ENCODE data around the gene CUX1.
"Not testable (repeated sequence)": the region's sequence is repeated elsewhere in the genome, so short reads cannot be mapped to it uniquely, and the experiment has no call there.

Gene CUX1

GRCh38 chr7:102182016-102182415 lies 364.6 kb downstream of the CUX1 start:
- H3K9me3 ChIP-seq (ENCODE audit: control insufficient read depth, insufficient read depth, low read depth, low read length): no peaks in the 10 kb centered on the region
- no peaks in the 10 kb centered on the region for H3K4me1 ChIP-seq (ENCODE audit: control insufficient read depth, insufficient read depth, low read length)
- no peak overlapping the region for H3K27ac ChIP-seq (ENCODE audit: extremely low read depth, low read depth, low read length)
- H3K4me3 ChIP-seq (ENCODE audit: low read depth, low read length): no peak overlapping the region
- TF ChIP-seq RBAK (tag by site-specific recombination; IDR thresholded peaks at IDR 0.05): no peak
- TF ChIP-seq ZBTB26 (tag by site-specific recombination; optimal IDR thresholded peaks at IDR 0.05): no peak
- no peak for TF ChIP-seq ZNF510 (tag by site-specific recombination; IDR thresholded peaks at IDR 0.05; ENCODE audit: insufficient replicate concordance)
- no peak for TF ChIP-seq KLF10 (tag by site-specific recombination; IDR thresholded peaks at IDR 0.05)
- TF ChIP-seq ZNF302 (tag by site-specific recombination; IDR thresholded peaks at IDR 0.05; ENCODE audit: low read depth): no peak
- no peak for TF ChIP-seq ZNF501 (tag by site-specific recombination; IDR thresholded peaks at IDR 0.05)
- TF ChIP-seq KLF1 (tag by site-specific recombination; IDR thresholded peaks at IDR 0.05): no peak
- TF ChIP-seq CTCF (tag by site-specific recombination; IDR thresholded peaks at IDR 0.05): no peak
- TF ChIP-seq ZNF37A (tag by site-specific recombination; IDR thresholded peaks at IDR 0.05): no peak
- no peak for TF ChIP-seq ZNF184 (tag by site-specific recombination; IDR thresholded peaks at IDR 0.05)
- no peak for TF ChIP-seq HOXC10 (CRISPR knock-in tag; IDR thresholded peaks at IDR 0.05)
- TF ChIP-seq ZNF248 (tag by site-specific recombination; IDR thresholded peaks at IDR 0.05): no peak
- TF ChIP-seq ZNF837 (tag by site-specific recombination; IDR thresholded peaks at IDR 0.05): no peak
- TF ChIP-seq ZNF639 (tag by site-specific recombination; IDR thresholded peaks at IDR 0.05): no peak
- TF ChIP-seq ZBTB10 (tag by site-specific recombination; IDR thresholded peaks at IDR 0.05): no peak
- no peak for TF ChIP-seq ZBTB6 (tag by site-specific recombination; IDR thresholded peaks at IDR 0.05)
- TF ChIP-seq ZFP41 (tag by site-specific recombination; IDR thresholded peaks at IDR 0.05; ENCODE audit: borderline replicate concordance): no peak
- no peak for TF ChIP-seq SP7 (tag by site-specific recombination; IDR thresholded peaks at IDR 0.05)
- CTCF ChIA-PET: no interaction called here
- peaks cover 5 to 25% of the 10 kb centered on the region in 2 experiments for H3K36me3 ChIP-seq (ENCODE audit: control insufficient read depth in 2 of 2, insufficient read depth in 1 of 2, low read length in 2 of 2)
- POLR2A ChIA-PET: no interaction called here

- CTCF ChIA-PET; H3K4me1 ChIP-seq (ENCODE audit: control insufficient read depth, insufficient read depth, low read length); POLR2A ChIA-PET; H3K27ac ChIP-seq (ENCODE audit: extremely low read depth, low read depth, low read length); H3K9me3 ChIP-seq (ENCODE audit: control insufficient read depth, insufficient read depth, low read depth, low read length); H3K4me3 ChIP-seq (ENCODE audit: low read depth, low read length): not testable (repeated sequence)
- TF ChIP-seq ZNF121 (tag by site-specific recombination; IDR thresholded peaks at IDR 0.05): peak; percentile 92
- H3K36me3 ChIP-seq (ENCODE audit: control insufficient read depth in 2 of 2, insufficient read depth in 1 of 2, low read length in 2 of 2): peaks cover 5 to 17% of the 10 kb centered on the region in 2 experiments
These were observed 366.4 kb downstream of the CUX1 start for GRCh38 chr7:102183848-102184247.
